MG63 (cell line): ENCODE data around the gene INMT. TPM values are rescaled to one million over a fixed set of nuclear protein-coding genes. Genes with fewer than 3 reads are reported as not detected.
A peak's percentile ranks its signal among the peaks of the same experiment; 100 is the strongest.

ENCODE experiments used
- DNase-seq: peaks from one replicate; pipeline ENCODE4 v3.0.0-alpha.2; 2020
- H3K27me3 ChIP-seq: fragments of 250-450 bp; sonication (Bioruptor Pico); 2 replicates; pipeline ENCODE4 v1.5.1; 2020; ENCODE audit warnings: mild to moderate bottlenecking, moderate library complexity
- H3K36me3 ChIP-seq: fragments of 250-450 bp; sonication (Bioruptor Pico); 2 replicates; pipeline ENCODE4 v1.5.1; 2020; ENCODE audit warnings: mild to moderate bottlenecking, moderate library complexity
- H3K4me3 ChIP-seq: fragments of 250-450 bp; sonication (Bioruptor Pico); 2 replicates; pipeline ENCODE4 v1.5.1; 2020; ENCODE audit warnings: mild to moderate bottlenecking, moderate library complexity
- H3K9me3 ChIP-seq: fragments of 250-450 bp; sonication (Bioruptor Pico); 2 replicates; pipeline ENCODE4 v1.5.1; 2020; ENCODE audit warnings: mild to moderate bottlenecking, moderate library complexity
- total RNA-seq: library from RNA; depleted of rRNA; stranded (reverse); fragments of >200 nt; shearing (Covaris generic); gene quantifications from 2 replicates; pipeline ENCODE4 v1.2.3, GENCODE V29; 2014; ENCODE audit warnings: low replicate concordance

Gene INMT
- total RNA-seq, 1 experiment from 2014 or later = 0.03 TPM

DNA sequence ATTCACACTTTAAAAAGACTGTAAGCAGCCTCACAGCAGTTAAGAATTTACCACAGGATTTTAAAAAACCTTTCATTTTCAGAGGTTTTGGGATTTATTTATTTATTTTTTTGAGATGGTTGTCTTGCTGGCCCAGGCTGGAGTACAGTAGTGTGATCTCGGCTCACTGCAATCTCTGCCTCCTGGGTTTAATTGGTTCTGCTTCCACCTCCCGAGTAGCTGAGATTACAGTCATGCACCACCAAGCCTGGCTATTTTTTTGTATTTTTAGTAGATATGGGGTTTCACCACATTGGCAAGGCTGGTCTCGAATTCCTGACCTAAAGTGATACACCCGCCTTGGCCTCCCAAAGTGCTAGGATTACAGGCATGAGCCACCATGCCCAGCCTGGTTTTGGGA, 38.4 kb downstream of the INMT start:
- H3K36me3 ChIP-seq = no peaks in the 10 kb centered on the region
- no peaks in the 10 kb centered on the region for H3K27me3 ChIP-seq
- H3K4me3 ChIP-seq = no peak overlapping the region
- DNase-seq = no peak
- no peaks in the 10 kb centered on the region for H3K9me3 ChIP-seq

DNA sequence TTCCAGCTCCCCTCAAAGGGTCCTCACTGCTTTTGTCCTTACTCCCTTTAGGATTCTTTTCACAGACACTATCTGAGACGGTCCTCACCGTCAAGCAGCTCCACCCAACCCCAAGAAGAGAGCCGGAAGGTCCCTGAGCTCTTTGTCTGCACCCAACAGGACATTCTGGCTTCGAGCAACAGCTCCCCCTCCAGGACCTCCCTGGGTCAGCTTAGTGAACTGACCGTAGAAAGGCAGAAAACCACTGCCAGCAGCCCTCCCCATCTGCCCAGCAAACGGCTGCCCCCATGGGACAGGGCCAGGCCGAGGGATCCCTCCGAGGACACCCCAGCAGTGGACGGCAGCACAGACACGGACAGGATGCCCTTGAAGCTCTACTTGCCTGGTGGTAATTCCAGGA, 39.2 kb downstream of the INMT start:
- DNase-seq = no peak
- Histone ChIP-seq H3K4me3 (no peak overlapping the region), H3K36me3 (no peaks in the 10 kb centered on the region), H3K27me3 (no peaks in the 10 kb centered on the region), H3K9me3 (no peaks in the 10 kb centered on the region)

DNA sequence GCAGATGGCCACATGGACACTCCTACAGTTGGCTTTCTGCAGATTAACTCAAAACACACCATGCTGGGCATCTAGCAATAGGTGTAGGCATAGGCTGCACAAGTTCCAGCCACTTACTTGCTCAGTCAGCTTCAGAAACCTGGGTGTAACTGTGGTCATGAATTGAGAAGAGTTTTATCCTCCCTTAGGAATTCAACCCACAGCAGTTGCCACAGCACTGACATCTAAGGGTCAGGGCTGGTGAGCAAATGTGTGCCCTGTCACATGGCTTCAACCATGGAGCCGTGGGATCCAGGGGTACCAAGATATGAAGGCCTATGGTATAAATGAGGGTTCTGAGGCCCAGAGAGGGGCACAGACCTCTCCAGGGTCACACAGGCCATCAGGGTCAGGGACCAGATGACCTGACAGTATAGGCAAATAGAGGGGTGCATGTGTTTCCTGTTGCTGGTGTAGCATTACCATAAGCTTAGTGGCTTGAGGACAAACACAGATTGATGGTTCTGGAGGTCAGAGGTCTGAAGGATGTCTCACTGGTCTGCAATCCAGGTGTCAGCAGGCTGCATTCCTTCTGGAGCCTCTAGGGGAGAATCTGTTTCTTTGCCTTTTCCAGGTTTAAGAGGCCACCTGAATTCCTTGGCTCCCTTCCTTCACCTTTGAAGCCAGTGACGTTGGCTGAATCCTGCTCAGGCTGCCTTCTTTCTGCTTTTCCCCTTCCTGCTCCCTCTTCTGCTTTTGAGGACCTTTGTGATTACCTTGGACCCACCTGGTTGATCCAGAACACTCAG, 43.4 kb downstream of the INMT start:
- Histone ChIP-seq H3K36me3 (no peaks in the 10 kb centered on the region), H3K4me3 (no peak overlapping the region), H3K27me3 (no peaks in the 10 kb centered on the region), H3K9me3 (no peaks in the 10 kb centered on the region)
- DNase-seq = no peak

DNA sequence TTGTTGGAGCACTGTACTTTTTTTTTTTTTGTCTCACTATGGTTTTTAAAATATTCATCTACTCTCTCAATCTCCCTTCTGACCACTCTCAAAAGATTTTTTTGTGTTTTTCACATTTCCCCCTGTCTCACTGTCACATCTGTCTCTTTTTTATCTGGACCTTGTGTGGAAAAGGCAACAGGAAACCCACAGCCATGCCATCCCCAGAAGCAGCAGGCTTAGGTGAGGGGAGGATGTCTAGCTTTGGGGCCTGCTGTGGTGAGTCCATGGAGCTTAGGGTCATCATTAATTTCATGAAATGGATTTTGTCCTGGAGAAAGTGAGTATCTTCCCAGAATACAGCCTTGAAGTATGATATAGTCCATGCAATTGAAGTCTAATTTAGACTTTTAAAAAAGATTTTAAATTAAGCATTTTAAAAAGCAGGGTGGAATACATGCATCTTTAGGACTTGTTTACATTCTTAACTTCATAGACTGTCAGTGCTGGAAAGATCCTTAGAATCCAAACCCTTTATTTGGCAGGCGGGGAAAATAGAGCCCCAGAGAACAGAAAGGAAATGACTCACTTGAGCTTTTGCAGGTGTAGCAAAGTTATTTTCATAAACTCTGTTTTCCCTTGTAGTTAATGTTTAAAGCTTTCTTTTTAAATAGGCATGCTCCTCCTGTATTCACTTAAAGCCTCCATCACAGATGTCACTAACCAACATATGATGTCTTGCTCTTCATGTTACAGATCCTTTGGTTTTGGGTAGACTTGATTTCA, 44.4 kb downstream of the INMT start:
- no peaks in the 10 kb centered on the region for H3K27me3 ChIP-seq
- DNase-seq = no peak
- no peaks in the 10 kb centered on the region for H3K36me3 ChIP-seq
- no peak overlapping the region for H3K4me3 ChIP-seq
- H3K9me3 ChIP-seq = no peaks in the 10 kb centered on the region

DNA sequence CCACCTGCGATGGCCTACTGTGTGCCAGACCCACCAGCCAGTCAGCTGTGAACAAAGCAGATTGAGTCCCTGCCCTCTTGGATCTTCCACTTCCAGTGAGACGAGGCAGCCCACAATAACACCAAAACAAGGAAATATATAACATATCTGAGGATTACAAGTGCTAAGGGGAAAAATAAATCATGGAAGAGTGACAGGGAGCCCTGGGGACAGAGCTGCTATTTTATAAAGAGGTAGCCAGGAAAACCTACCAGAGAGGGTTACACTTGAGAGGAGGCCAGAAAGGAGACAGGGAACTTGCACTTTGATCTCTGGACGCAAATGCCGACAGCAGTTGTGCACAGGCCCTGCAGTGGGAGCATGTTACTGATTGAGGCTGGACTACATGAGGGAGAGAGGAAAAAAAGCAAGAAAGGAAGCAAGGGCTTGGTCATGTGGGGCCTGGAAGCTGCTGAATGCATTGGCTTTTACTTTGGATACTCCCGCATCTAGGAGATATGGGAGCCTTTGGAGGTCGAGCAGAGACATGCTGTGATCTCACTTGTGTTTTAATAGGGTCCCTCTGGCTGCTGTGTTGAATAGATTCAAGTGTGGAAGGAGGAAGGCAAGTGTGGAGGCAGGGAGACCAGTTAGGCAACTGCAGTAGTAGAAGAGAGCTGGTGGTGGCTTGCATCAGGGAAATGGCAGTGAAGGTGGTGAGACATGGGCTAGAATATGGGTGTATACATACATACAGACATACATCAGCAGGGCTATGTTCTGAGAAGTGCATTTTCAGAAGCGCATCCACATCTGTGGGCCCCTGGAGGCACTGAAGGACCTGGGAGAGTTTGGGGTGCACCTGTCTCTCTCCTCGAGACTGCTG, 45.5 kb downstream of the INMT start:
- no peak for DNase-seq

DNA sequence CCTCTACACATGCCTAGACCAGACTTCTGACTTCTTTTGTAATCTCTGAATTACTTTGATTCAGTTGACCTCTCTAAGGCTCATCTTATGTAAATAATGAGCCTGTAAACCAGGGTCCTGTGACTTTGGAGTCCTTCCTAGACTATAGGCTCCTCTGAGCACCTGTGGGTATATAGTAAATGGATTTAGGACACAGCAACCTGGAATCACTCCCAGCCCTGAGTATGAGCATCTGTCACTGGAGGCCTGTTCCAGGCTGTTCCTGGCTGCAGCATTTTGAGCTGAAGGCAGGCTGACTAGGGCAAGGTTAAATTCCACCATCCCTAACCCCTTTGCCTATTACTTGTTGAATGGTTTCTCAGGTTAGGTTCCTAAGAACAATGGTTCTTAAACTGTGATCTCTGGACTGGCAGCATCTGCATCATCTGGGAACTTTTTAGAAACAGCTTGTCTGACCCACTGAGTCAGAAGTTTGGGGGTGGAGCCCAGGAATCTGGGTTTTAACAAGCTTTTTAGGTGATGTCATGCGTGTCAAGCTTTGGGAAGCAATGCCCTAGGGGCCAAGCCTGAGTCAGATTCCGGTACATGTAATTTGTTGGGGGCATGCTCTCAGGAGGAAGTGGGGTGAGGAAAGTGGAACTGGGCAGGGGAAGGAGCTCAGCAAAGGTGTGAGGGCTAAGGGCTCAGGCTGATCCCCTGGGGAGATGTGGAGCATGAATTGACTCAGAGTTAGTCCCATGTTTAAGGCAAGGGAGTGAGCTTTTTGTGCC, 47.5 kb downstream of the INMT start:
- Histone ChIP-seq H3K27me3 (no peaks in the 10 kb centered on the region), H3K4me3 (no peak overlapping the region), H3K36me3 (no peaks in the 10 kb centered on the region), H3K9me3 (no peaks in the 10 kb centered on the region)
- DNase-seq = peak; percentile 85

More for the DNA sequence above, 45.5 kb downstream of the INMT start:
- Histone ChIP-seq H3K4me3 (no peak overlapping the region), H3K9me3 (no peaks in the 10 kb centered on the region), H3K27me3 (no peaks in the 10 kb centered on the region), H3K36me3 (no peaks in the 10 kb centered on the region)

DNA sequence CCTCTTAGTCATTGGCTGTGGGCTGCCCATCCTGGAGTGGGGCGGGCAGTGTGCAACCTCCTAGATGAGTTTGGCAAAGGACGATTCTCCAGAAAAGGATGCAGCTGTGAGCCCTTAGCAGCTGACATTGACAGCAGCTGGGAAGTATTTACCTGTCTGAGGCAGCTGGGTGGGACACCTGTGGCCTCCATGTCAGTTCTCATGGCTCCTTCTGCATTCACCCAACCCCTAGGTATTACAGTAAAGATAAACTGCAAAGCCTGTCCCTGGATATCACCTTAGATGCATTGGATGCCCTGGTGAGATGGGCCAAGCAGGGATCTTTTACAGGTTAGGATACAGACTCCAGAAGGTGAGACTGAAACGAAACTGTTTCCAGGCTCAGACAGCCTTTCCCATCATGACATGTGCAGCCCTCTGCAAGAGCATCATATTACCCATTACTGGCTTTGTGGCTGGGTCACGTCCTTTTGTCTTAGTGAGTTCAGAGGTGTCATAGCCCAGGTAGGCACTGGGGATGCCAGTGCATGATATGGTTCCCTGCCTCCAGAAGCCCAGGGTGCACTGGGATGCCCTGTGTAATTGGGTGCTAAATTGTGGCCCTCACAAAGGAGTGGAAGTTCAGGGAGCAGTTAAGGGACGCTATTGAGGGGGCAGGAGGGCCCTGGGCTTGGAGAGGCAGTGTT, 48.2 kb downstream of the INMT start:
- DNase-seq = no peak
- Histone ChIP-seq H3K9me3 (no peaks in the 10 kb centered on the region), H3K4me3 (no peak overlapping the region), H3K36me3 (no peaks in the 10 kb centered on the region), H3K27me3 (no peaks in the 10 kb centered on the region)

DNA sequence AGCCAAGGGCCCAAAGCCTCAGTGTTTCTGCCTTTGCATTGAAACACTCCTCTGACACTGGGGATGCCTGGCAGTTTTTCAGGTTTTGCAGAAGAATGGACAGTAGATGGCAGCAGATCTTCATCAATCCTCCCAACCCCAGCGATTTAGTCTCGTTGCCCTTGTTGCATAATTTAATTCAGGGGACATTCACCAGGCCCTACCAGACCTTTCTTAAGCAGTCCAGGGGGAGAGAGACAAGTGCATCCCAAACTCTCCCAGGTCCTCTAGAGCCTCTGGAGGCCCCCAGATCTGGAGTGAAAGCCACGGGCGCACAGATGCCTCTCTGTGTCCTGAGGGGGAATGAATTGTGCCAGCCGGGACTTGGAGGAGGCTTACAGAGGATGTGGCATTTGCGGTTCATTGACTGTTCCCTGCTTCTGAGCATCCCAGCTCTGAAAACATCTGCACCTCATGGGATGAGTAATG, 48.9 kb downstream of the INMT start:
- no peaks in the 10 kb centered on the region for H3K36me3 ChIP-seq
- no peaks in the 10 kb centered on the region for H3K9me3 ChIP-seq
- H3K4me3 ChIP-seq = no peak overlapping the region
- no peaks in the 10 kb centered on the region for H3K27me3 ChIP-seq
- DNase-seq = peak; percentile 44

DNA sequence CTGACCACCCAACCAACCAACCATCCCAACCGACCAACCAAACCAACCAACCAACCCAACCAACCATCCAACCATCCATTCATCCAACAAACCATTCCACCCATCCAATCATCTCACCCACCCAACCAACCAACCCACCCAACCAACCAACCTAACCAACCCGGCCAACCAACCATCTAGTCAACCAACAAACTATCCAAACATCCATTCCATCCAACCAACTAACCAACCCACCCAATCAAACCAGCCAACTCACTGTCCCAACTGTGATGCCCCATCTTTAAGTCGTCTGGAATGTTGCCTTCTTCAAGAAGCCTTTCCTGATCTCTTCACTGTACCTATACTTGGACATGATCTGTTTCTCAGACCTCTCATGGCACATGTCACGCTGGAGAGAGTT, 50.9 kb downstream of the INMT start:
- Histone ChIP-seq H3K9me3 (no peaks in the 10 kb centered on the region), H3K4me3 (no peak overlapping the region), H3K27me3 (no peaks in the 10 kb centered on the region), H3K36me3 (no peaks in the 10 kb centered on the region)
- DNase-seq = no peak

DNA sequence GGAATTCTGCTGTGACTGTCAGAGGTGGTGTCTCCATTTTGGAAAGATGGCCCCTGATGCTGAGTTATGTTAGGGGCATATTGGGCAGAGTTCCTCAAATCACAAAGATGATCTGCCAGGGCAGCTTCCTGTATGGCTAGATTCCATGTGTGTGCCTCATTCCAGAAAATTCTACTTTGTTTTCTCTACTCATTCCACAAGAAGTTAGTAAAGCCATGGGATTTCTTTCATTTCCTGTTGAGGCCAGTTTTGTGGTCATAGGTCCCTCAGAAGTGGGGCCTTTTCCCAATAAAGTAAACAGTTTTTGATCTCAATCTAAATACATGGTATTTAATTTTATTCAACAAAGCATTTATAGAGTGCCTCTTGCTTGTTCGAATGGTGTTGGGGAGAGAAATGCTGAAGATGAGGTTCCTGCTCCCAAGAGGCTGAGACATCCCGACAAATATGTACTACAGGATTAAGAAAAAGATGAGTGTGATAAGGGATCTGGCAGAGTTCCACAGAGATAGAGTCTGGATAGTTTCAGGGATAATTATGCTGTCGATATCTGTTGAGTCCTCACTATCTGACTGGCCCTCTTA, 52.2 kb downstream of the INMT start:
- Histone ChIP-seq H3K4me3 (no peak overlapping the region), H3K9me3 (no peaks in the 10 kb centered on the region), H3K27me3 (no peaks in the 10 kb centered on the region), H3K36me3 (no peaks in the 10 kb centered on the region)
- peak; percentile 46 for DNase-seq

DNA sequence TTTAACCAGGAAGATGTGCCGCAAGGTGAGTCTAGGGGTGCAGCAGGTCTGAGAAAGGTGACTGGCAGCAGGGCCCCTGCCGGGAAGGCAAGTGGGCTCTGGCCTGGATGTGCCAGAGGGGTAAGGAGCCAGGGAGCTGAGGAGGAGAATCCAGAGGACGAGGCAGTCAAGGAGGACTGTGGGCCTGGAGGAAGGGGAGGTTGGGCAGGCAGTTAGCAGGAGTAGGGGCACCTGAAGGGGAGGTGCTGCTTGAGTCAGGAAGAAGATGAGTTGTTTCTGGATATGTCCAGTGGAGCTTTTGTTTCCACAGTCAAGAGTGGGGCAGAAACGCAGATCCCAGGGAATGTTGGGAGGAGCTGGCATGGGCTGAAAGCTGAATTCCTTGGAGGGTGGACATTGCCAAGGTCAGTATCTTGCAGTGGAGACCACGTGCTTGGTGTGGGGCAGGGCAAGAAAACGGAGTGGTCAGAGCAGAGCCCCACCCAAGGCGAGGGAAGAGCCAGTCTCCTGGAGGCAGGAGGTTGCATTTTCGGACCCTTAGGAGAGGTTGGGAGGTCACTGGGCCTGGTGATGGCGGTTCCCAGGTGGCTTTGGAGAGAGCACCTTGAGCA, 53.3 kb downstream of the INMT start:
- Histone ChIP-seq H3K9me3 (no peaks in the 10 kb centered on the region), H3K4me3 (no peak overlapping the region), H3K36me3 (no peaks in the 10 kb centered on the region), H3K27me3 (no peaks in the 10 kb centered on the region)
- no peak for DNase-seq

DNA sequence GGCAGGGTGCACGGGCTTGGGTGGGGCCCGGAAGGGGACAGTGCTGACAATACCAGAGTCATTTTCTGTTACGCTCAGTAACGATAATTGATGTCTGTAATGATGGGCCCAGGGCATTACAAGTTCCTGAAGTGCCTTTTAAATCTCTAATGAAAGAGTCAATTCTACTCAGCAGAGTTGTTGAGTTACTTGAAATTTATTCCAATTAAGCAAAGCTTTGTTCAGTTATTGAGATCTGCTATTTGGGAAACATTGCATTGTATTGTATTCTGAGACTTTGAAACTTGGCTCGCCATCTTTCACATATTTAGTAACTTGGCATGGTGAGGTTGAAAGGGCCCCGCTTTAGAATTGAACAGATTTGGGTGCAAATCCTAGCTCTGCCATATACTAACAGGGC, 54.0 kb downstream of the INMT start:
- Histone ChIP-seq H3K4me3 (no peak overlapping the region), H3K36me3 (no peaks in the 10 kb centered on the region), H3K9me3 (no peaks in the 10 kb centered on the region), H3K27me3 (no peaks in the 10 kb centered on the region)
- no peak for DNase-seq
